ENCODE results near the gene CPNE4.

The CPNE4 gene

GRCh38 chr3:131756405-131756804, 278.4 kb downstream of the CPNE4 start:
- H3K36me3 ChIP-seq (ENCODE audit: control insufficient read depth, insufficient read depth, low read length) = no peaks in the 10 kb centered on the region
- H3K4me3 ChIP-seq (ENCODE audit: insufficient read depth, low read depth, low read length) = no peak overlapping the region
- no peak overlapping the region for H3K27ac ChIP-seq (ENCODE audit: insufficient read depth, low read depth, low read length, poor library complexity, severe bottlenecking)
- H3K9me3 ChIP-seq (ENCODE audit: control insufficient read depth, low read length) = no peaks in the 10 kb centered on the region
- H3K27me3 ChIP-seq (ENCODE audit: control insufficient read depth, insufficient read depth, low read length, poor library complexity, severe bottlenecking) = no peaks in the 10 kb centered on the region
- WGBS, 2 experiments = 87 to 89% methylated on average over 2 of the region's 2 CpGs
- H3K4me1 ChIP-seq (ENCODE audit: control insufficient read depth, insufficient read depth, low read length) = no peaks in the 10 kb centered on the region

- H3K27ac ChIP-seq (ENCODE audit: insufficient read depth, low read depth, low read length, poor library complexity, severe bottlenecking) = no peak overlapping the region
- no peaks in the 10 kb centered on the region for H3K36me3 ChIP-seq (ENCODE audit: control insufficient read depth, insufficient read depth, low read length)
Observed at GRCh38 chr3:131755380-131755779, 279.4 kb downstream of the CPNE4 start.

GRCh38 chr3:131750256-131750655, 284.6 kb downstream of the CPNE4 start:
- H3K4me3 ChIP-seq (ENCODE audit: insufficient read depth, low read depth, low read length) = no peak overlapping the region
- no peaks in the 10 kb centered on the region for H3K9me3 ChIP-seq (ENCODE audit: control insufficient read depth, low read length)
- no peak overlapping the region for H3K27ac ChIP-seq (ENCODE audit: insufficient read depth, low read depth, low read length, poor library complexity, severe bottlenecking)
- WGBS, 2 experiments = 95 to 100% methylated on average over 1 to 3 of the region's 3 CpGs
- no peaks in the 10 kb centered on the region for H3K36me3 ChIP-seq (ENCODE audit: control insufficient read depth, insufficient read depth, low read length)
- no peaks in the 10 kb centered on the region for H3K4me1 ChIP-seq (ENCODE audit: control insufficient read depth, insufficient read depth, low read length)
- H3K27me3 ChIP-seq (ENCODE audit: control insufficient read depth, insufficient read depth, low read length, poor library complexity, severe bottlenecking) = no peaks in the 10 kb centered on the region

More at GRCh38 chr3:131755380-131755779, 279.4 kb downstream of the CPNE4 start:
- no peaks in the 10 kb centered on the region for H3K4me1 ChIP-seq (ENCODE audit: control insufficient read depth, insufficient read depth, low read length)
- no peaks in the 10 kb centered on the region for H3K27me3 ChIP-seq (ENCODE audit: control insufficient read depth, insufficient read depth, low read length, poor library complexity, severe bottlenecking)
- H3K4me3 ChIP-seq (ENCODE audit: insufficient read depth, low read depth, low read length) = no peak overlapping the region
- no peaks in the 10 kb centered on the region for H3K9me3 ChIP-seq (ENCODE audit: control insufficient read depth, low read length)

DNA sequence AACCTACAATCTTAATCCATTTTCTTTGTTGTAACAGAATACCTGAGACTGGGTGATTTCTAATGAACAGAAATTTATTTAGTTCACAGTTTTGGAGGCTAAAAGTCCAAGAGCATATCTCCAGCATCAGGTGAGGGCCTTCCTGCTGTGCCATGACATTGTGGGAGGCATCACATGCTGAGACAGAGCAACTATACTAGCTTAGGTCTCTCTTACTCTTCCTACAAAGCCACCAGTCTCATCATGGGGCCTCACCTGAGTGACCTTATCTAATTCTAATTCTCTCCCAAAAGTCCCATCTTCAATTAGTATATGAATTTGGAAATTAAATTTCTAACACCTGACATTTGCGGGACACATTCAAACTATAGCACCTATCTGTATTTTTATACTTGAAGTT, 285.0 kb downstream of the CPNE4 start:
- H3K27ac ChIP-seq (ENCODE audit: insufficient read depth, low read depth, low read length, poor library complexity, severe bottlenecking) = no peak overlapping the region
- H3K27me3 ChIP-seq (ENCODE audit: control insufficient read depth, insufficient read depth, low read length, poor library complexity, severe bottlenecking) = no peaks in the 10 kb centered on the region
- no peaks in the 10 kb centered on the region for H3K36me3 ChIP-seq (ENCODE audit: control insufficient read depth, insufficient read depth, low read length)
- no peaks in the 10 kb centered on the region for H3K9me3 ChIP-seq (ENCODE audit: control insufficient read depth, low read length)
- H3K4me3 ChIP-seq (ENCODE audit: insufficient read depth, low read depth, low read length) = no peak overlapping the region
- no peaks in the 10 kb centered on the region for H3K4me1 ChIP-seq (ENCODE audit: control insufficient read depth, insufficient read depth, low read length)
- WGBS, 2 experiments = 100% methylated on average over 1 of the region's 1 CpG; no CpG with 5 or more reads in 1 of the 2 experiments

DNA sequence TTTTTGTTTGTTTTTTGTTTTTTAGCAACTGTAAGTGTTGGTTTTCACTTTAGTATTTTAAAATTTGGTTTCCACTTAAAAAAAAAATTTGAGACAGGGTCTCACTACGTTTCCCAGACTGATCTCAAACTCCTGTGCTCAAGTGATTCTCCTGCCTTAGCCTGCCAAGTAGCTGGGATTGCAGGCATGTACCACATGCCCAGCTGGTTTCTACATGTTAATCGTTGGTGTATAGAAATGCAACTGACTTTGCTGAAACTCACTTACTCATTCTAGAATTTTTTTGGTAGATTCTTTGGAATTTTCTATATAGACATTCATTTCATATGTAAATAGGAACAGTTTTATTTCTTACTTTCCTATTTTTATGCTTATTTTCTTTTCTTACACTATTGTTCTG, 287.3 kb downstream of the CPNE4 start:
- Histone ChIP-seq H3K4me3 (ENCODE audit: insufficient read depth, low read depth, low read length) (no peak overlapping the region), H3K27ac (ENCODE audit: insufficient read depth, low read depth, low read length, poor library complexity, severe bottlenecking) (no peak overlapping the region), H3K9me3 (ENCODE audit: control insufficient read depth, low read length) (no peaks in the 10 kb centered on the region), H3K36me3 (ENCODE audit: control insufficient read depth, insufficient read depth, low read length) (no peaks in the 10 kb centered on the region), H3K4me1 (ENCODE audit: control insufficient read depth, insufficient read depth, low read length) (no peaks in the 10 kb centered on the region), H3K27me3 (ENCODE audit: control insufficient read depth, insufficient read depth, low read length, poor library complexity, severe bottlenecking) (no peaks in the 10 kb centered on the region)
- 52 to 81% methylated on average over 2 of the region's 2 CpGs for WGBS, 2 experiments

DNA sequence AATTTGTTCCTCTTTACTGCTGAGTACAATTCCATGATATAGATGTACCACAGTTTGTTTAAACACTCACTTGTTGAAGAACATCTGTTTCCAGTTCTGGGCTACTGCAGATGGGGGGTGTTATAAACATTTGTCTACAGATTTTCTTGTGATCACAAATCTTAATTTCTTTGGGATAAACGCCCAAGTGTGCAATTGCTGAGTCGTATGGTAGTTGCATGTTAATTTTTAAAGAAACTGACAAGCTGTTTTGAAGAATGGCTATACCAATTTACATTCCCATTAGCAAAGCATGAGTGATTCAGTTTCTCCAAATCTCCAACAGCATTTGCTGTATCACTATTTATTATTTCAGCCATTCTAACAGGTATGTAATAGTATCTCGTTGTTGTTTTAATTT, 290.0 kb downstream of the CPNE4 start:
- Histone ChIP-seq H3K9me3 (ENCODE audit: control insufficient read depth, low read length) (no peaks in the 10 kb centered on the region), H3K4me3 (ENCODE audit: insufficient read depth, low read depth, low read length) (no peak overlapping the region), H3K27ac (ENCODE audit: insufficient read depth, low read depth, low read length, poor library complexity, severe bottlenecking) (no peak overlapping the region), H3K27me3 (ENCODE audit: control insufficient read depth, insufficient read depth, low read length, poor library complexity, severe bottlenecking) (no peaks in the 10 kb centered on the region), H3K36me3 (ENCODE audit: control insufficient read depth, insufficient read depth, low read length) (no peaks in the 10 kb centered on the region), H3K4me1 (ENCODE audit: control insufficient read depth, insufficient read depth, low read length) (no peaks in the 10 kb centered on the region)
- 88 to 93% methylated on average over 2 to 3 of the region's 3 CpGs for WGBS, 2 experiments

DNA sequence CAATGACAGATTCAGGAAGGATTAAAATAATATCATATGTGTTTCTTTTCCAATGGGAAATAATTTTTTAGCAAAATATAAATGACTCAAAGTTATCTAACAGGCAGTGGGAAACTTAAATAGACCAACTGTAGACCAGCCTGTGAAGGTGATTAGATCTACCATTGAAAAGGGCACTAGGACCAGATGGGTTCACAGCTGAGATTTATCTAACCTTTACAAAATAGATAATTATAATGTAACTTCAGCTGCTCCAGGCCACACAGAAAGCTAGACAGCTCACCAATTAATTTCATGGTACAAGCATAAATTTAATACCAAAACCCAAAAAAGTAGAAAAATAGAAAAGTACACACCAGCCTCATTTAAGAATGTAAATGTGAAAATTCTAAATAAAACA, 291.7 kb downstream of the CPNE4 start:
- no peaks in the 10 kb centered on the region for H3K36me3 ChIP-seq (ENCODE audit: control insufficient read depth, insufficient read depth, low read length)
- H3K27me3 ChIP-seq (ENCODE audit: control insufficient read depth, insufficient read depth, low read length, poor library complexity, severe bottlenecking) = no peaks in the 10 kb centered on the region
- H3K4me3 ChIP-seq (ENCODE audit: insufficient read depth, low read depth, low read length) = no peak overlapping the region
- H3K9me3 ChIP-seq (ENCODE audit: control insufficient read depth, low read length) = no peaks in the 10 kb centered on the region
- H3K27ac ChIP-seq (ENCODE audit: insufficient read depth, low read depth, low read length, poor library complexity, severe bottlenecking) = no peak overlapping the region
- H3K4me1 ChIP-seq (ENCODE audit: control insufficient read depth, insufficient read depth, low read length) = no peaks in the 10 kb centered on the region

GRCh38 chr3:131739211-131739610, 295.6 kb downstream of the CPNE4 start:
- H3K9me3 ChIP-seq (ENCODE audit: control insufficient read depth, low read length) = no peaks in the 10 kb centered on the region
- H3K4me1 ChIP-seq (ENCODE audit: control insufficient read depth, insufficient read depth, low read length) = no peaks in the 10 kb centered on the region
- H3K27ac ChIP-seq (ENCODE audit: insufficient read depth, low read depth, low read length, poor library complexity, severe bottlenecking) = no peak overlapping the region
- H3K36me3 ChIP-seq (ENCODE audit: control insufficient read depth, insufficient read depth, low read length) = no peaks in the 10 kb centered on the region
- WGBS, 2 experiments = 67 to 86% methylated on average over 1 of the region's 1 CpG
- no peak overlapping the region for H3K4me3 ChIP-seq (ENCODE audit: insufficient read depth, low read depth, low read length)
- no peaks in the 10 kb centered on the region for H3K27me3 ChIP-seq (ENCODE audit: control insufficient read depth, insufficient read depth, low read length, poor library complexity, severe bottlenecking)

DNA sequence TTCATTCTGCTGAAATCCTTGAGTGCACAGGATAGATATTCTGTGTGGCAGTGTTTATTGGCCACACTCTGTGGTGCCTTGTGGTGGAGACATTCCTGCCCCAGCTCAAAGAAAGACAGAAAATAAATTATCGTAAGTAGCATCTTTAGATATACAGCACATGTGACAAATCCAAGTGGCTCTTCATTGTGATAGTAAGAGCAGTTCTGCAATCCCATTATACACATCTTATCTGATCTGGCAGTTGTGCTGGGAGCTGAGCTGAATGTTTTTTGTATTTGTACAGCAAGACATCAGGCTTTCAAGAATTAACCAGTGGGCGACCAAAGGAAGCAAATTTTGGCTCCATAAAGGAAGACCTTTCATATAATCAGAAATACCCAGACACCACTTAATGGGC, 296.7 kb downstream of the CPNE4 start:
- H3K4me1 ChIP-seq (ENCODE audit: control insufficient read depth, insufficient read depth, low read length) = no peaks in the 10 kb centered on the region
- H3K27ac ChIP-seq (ENCODE audit: insufficient read depth, low read depth, low read length, poor library complexity, severe bottlenecking) = no peak overlapping the region
- H3K36me3 ChIP-seq (ENCODE audit: control insufficient read depth, insufficient read depth, low read length) = no peaks in the 10 kb centered on the region

DNA sequence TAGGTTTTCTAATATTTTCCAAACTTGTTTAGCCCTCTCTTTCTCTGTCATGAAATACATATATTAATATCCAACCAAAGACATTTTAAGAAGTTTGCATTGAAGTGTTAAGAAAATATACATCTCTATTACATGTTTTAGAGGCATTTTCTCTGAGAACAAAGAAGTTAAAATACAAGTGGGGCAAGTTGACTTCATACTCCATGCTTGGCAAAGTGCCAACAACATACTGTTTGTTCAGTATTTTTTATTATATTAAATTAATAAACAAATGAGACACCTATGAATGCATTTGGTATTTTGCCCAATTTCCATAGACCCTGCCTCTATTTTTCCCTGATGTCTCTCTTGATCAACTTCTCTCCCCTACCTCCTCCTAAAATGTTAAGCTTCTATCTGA, 299.3 kb downstream of the CPNE4 start:
- no peaks in the 10 kb centered on the region for H3K4me1 ChIP-seq (ENCODE audit: control insufficient read depth, insufficient read depth, low read length)
- H3K36me3 ChIP-seq (ENCODE audit: control insufficient read depth, insufficient read depth, low read length) = no peaks in the 10 kb centered on the region
- H3K4me3 ChIP-seq (ENCODE audit: insufficient read depth, low read depth, low read length) = no peak overlapping the region
- no peaks in the 10 kb centered on the region for H3K9me3 ChIP-seq (ENCODE audit: control insufficient read depth, low read length)
- H3K27me3 ChIP-seq (ENCODE audit: control insufficient read depth, insufficient read depth, low read length, poor library complexity, severe bottlenecking) = no peaks in the 10 kb centered on the region
- no peak overlapping the region for H3K27ac ChIP-seq (ENCODE audit: insufficient read depth, low read depth, low read length, poor library complexity, severe bottlenecking)

More for the DNA sequence above, 296.7 kb downstream of the CPNE4 start:
- Histone ChIP-seq H3K4me3 (ENCODE audit: insufficient read depth, low read depth, low read length) (no peak overlapping the region), H3K9me3 (ENCODE audit: control insufficient read depth, low read length) (no peaks in the 10 kb centered on the region), H3K27me3 (ENCODE audit: control insufficient read depth, insufficient read depth, low read length, poor library complexity, severe bottlenecking) (no peaks in the 10 kb centered on the region)
- WGBS, 2 experiments = 94 to 100% methylated on average over 1 to 2 of the region's 2 CpGs

GRCh38 chr3:131735116-131735515, 299.7 kb downstream of the CPNE4 start:
- Histone ChIP-seq H3K27me3 (ENCODE audit: control insufficient read depth, insufficient read depth, low read length, poor library complexity, severe bottlenecking) (no peaks in the 10 kb centered on the region), H3K4me1 (ENCODE audit: control insufficient read depth, insufficient read depth, low read length) (no peaks in the 10 kb centered on the region), H3K4me3 (ENCODE audit: insufficient read depth, low read depth, low read length) (no peak overlapping the region), H3K36me3 (ENCODE audit: control insufficient read depth, insufficient read depth, low read length) (no peaks in the 10 kb centered on the region), H3K9me3 (ENCODE audit: control insufficient read depth, low read length) (no peaks in the 10 kb centered on the region), H3K27ac (ENCODE audit: insufficient read depth, low read depth, low read length, poor library complexity, severe bottlenecking) (no peak overlapping the region)

Measured in ectodermal cell (in vitro differentiated cells).